Esophagus squamous epithelium (tissue), 5 donors: Measurements from ENCODE around the gene CST9. TPM values are rescaled to one million over a fixed set of nuclear protein-coding genes. Genes with fewer than 3 reads are reported as not detected.
A peak's percentile ranks its signal among the peaks of the same experiment; 100 is the strongest.

ENCODE experiments used
- DNase-seq: peaks from one replicate; lab custom pipeline; 2025; lab: John Stamatoyannopoulos, UW
- H3K27ac ChIP-seq, 4 donors: fragments of 200-600 bp; sonication (generic); one replicate each; pipeline ENCODE4 v1.5.1; 2016 to 2019; ENCODE audit warnings: mild to moderate bottlenecking in 1 of 4
- H3K27me3 ChIP-seq, 4 donors: fragments of 200-600 bp; sonication (generic); 1 replicate in 3 of 4; 2 replicates in 1 of 4; pipeline versions ENCODE4 v1.5.1 to v1.6.0; 2017 to 2021; ENCODE audit warnings: antibody characterized with exemption in 1 of 4
- H3K36me3 ChIP-seq, 3 donors: fragments of 200-600 bp; sonication (generic); one replicate each; pipeline ENCODE4 v1.5.1; 2016 to 2019
- H3K4me1 ChIP-seq, 3 donors: fragments of 200-600 bp; sonication (generic); one replicate each; pipeline ENCODE4 v1.5.1; 2017 to 2019
- H3K4me3 ChIP-seq, 4 donors: fragments of 200-600 bp; sonication (generic); 1 replicate in 3 of 4; 2 replicates in 1 of 4; pipeline ENCODE4 v1.5.1; 2016 to 2019; ENCODE audit warnings: mild to moderate bottlenecking in 2 of 4, moderate library complexity in 1 of 4
- H3K9me3 ChIP-seq, 3 donors: fragments of 200-600 bp; sonication (generic); one replicate each; pipeline ENCODE4 v1.5.1; 2016 to 2019
- CTCF ChIP-seq, 6 experiments: fragments of 450-650 bp in 4 of 6; fragments of 200-600 bp in 2 of 6; sonication (generic) in 2 of 6; IDR thresholded peaks; one replicate each; pipeline ENCODE4 v1.5.1; 2016 to 2019; ENCODE audit warnings: antibody characterized with exemption in 6 of 6, mild to moderate bottlenecking in 4 of 6, moderate library complexity in 4 of 6
- POLR2A ChIP-seq, 4 donors: fragments of 450-650 bp; IDR thresholded peaks; one replicate each; pipeline ENCODE4 v1.6.1; 2017; ENCODE audit warnings: antibody characterized with exemption in 4 of 4, mild to moderate bottlenecking in 4 of 4, moderate library complexity in 3 of 4
- WGBS, 2 donors: methylation state at CpG; one replicate each; pipeline ENCODE4 v1.1.5; 2018; 5-methylcytosine and 5-hydroxymethylcytosine counted together
- intact Hi-C: fragments of 100-400 bp; cut with DNase I; formaldehyde crosslinking; loops from one replicate; pipeline ENCODE4 v1.15.0; 2022
- total RNA-seq, 4 donors: library from RNA; depleted of rRNA; stranded (reverse); fragments of >200 nt; gene quantifications; one replicate each; pipeline ENCODE4 v1.1.0, GENCODE V29; 2016
- donor health status: DM: yes; HTN: yes; CAD: no.

The CST9 gene
- total RNA-seq, 4 donors from 2014 or later: not detected

- Histone ChIP-seq H3K9me3 (no peaks in the 10 kb centered on the region), H3K36me3 (peaks cover 5 to 42% (median 14%) of the 10 kb centered on the region in 3 donors), H3K4me1 (peaks cover 18 to 66% (median 38%) of the 10 kb centered on the region in 3 donors), H3K4me3 (no peak overlapping the region), H3K27ac (peak overlapping the region in 2 of 4 donors; percentile 40 to 92), H3K27me3 (no peaks in the 10 kb centered on the region)
- 90 to 95% methylated on average over 6 to 7 of the region's 9 CpGs for WGBS, 2 donors
- TF ChIP-seq CTCF (IDR thresholded peaks at IDR 0.05) (no peak), POLR2A (IDR thresholded peaks at IDR 0.05) (no peak)
- no peak for DNase-seq
- intact Hi-C loops: no loop called here
These were observed 25.6 kb upstream of the CST9 start for GRCh38 chr20:23631226-23631822.

- H3K9me3 ChIP-seq: no peaks in the 10 kb centered on the region
- no peak overlapping the region for H3K4me3 ChIP-seq
- no peak for DNase-seq
- TF ChIP-seq CTCF (IDR thresholded peaks at IDR 0.05): no peak
- no peak for TF ChIP-seq POLR2A (IDR thresholded peaks at IDR 0.05)
- H3K4me1 ChIP-seq: peaks cover 11 to 64% (median 40%) of the 10 kb centered on the region in 3 donors
- WGBS, 2 donors: 91 to 93% methylated on average over 3 of the region's 4 CpGs
- intact Hi-C loops: no loop called here
- peaks cover 5 to 42% (median 14%) of the 10 kb centered on the region in 3 donors for H3K36me3 ChIP-seq
- no peaks in the 10 kb centered on the region for H3K27me3 ChIP-seq
- peak overlapping the region; percentile 32 to 82 (median 77) for H3K27ac ChIP-seq
These were observed 24.7 kb upstream of the CST9 start for GRCh38 chr20:23630392-23630849.

GRCh38 chr20:23629542-23630391 is 24.1 kb upstream of the CST9 start:
- Histone ChIP-seq H3K9me3 (no peaks in the 10 kb centered on the region), H3K27ac (peak overlapping the region; percentile 32 to 82 (median 77)), H3K4me1 (peaks cover 4 to 58% (median 34%) of the 10 kb centered on the region in 3 donors), H3K36me3 (peaks cover 5 to 37% (median 14%) of the 10 kb centered on the region in 3 donors), H3K4me3 (no peak overlapping the region), H3K27me3 (no peaks in the 10 kb centered on the region)
- WGBS, 2 donors: 52 to 74% methylated on average over 11 to 12 of the region's 12 CpGs
- DNase-seq: no peak
- TF ChIP-seq POLR2A (IDR thresholded peaks at IDR 0.05): no peak
- no peak for TF ChIP-seq CTCF (IDR thresholded peaks at IDR 0.05)
- intact Hi-C loops: no loop called here

- Histone ChIP-seq H3K27me3 (no peaks in the 10 kb centered on the region), H3K4me1 (peaks cover 0 to 54% (median 28%) of the 10 kb centered on the region in 3 donors), H3K9me3 (no peaks in the 10 kb centered on the region), H3K27ac (peak overlapping the region; percentile 32 to 82 (median 77)), H3K4me3 (no peak overlapping the region), H3K36me3 (peaks cover 5 to 30% (median 10%) of the 10 kb centered on the region in 3 donors)
- intact Hi-C loops: no loop called here
- 41 to 49% methylated on average over 4 to 5 of the region's 7 CpGs for WGBS, 2 donors
- DNase-seq: no peak
- TF ChIP-seq CTCF (IDR thresholded peaks at IDR 0.05) (no peak), POLR2A (IDR thresholded peaks at IDR 0.05) (no peak)
These were observed 23.4 kb upstream of the CST9 start for GRCh38 chr20:23629017-23629541.
